ENCODE measurements around the gene LY6G5B.

GRCh38 chr6:31660381-31661261, 9.2 kb upstream of the LY6G5B start, which contains the start of gene C6orf47:
- TF ChIP-seq, protein P1, sequence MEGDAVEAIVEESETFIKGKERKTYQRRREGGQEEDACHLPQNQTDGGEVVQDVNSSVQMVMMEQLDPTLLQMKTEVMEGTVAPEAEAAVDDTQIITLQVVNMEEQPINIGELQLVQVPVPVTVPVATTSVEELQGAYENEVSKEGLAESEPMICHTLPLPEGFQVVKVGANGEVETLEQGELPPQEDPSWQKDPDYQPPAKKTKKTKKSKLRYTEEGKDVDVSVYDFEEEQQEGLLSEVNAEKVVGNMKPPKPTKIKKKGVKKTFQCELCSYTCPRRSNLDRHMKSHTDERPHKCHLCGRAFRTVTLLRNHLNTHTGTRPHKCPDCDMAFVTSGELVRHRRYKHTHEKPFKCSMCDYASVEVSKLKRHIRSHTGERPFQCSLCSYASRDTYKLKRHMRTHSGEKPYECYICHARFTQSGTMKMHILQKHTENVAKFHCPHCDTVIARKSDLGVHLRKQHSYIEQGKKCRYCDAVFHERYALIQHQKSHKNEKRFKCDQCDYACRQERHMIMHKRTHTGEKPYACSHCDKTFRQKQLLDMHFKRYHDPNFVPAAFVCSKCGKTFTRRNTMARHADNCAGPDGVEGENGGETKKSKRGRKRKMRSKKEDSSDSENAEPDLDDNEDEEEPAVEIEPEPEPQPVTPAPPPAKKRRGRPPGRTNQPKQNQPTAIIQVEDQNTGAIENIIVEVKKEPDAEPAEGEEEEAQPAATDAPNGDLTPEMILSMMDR (IDR thresholded peaks at IDR 0.05), result no peak
- TF ChIP-seq POLR2A (IDR thresholded peaks at IDR 0.05), result peak; percentile 87 to 88

Data from adrenal gland (tissue), 5 donors.